GM23248 (cell line): ENCODE measurements around the gene KBTBD13. TPM values are rescaled to one million over a fixed set of nuclear protein-coding genes. Genes with fewer than 3 reads are reported as not detected.

Source experiments
- DNase-seq: peaks from one replicate; pipeline ENCODE4 v3.0.0-alpha.2; 2015
- H2AFZ ChIP-seq: fragments of 200-600 bp; sonication (generic); 2 replicates; pipeline ENCODE4 v1.6.1; 2016; ENCODE audit warnings: antibody characterized with exemption
- H3F3A ChIP-seq: fragments of 200-600 bp; sonication (generic); 2 replicates; pipeline ENCODE4 v1.6.1; 2016; ENCODE audit warnings: mild to moderate bottlenecking, antibody characterized with exemption, mixed run types; ENCODE audit not compliant: insufficient read depth
- H3K27ac ChIP-seq: fragments of 200-600 bp; sonication (generic); 2 replicates; pipeline ENCODE4 v1.5.1; 2016; ENCODE audit warnings: mild to moderate bottlenecking
- H3K27me3 ChIP-seq: fragments of 200-600 bp; sonication (generic); replicated peaks from 2 replicates; pipeline ENCODE4 v1.6.1; 2016; ENCODE audit warnings: mild to moderate bottlenecking; ENCODE audit not compliant: insufficient read depth
- H3K36me3 ChIP-seq: fragments of 200-600 bp; sonication (generic); 2 replicates; pipeline ENCODE4 v1.6.1; 2016; ENCODE audit warnings: low read depth, mild to moderate bottlenecking
- H3K4me1 ChIP-seq: fragments of 200-600 bp; sonication (generic); 2 replicates; pipeline ENCODE4 v1.6.1; 2016; ENCODE audit warnings: mild to moderate bottlenecking; ENCODE audit not compliant: insufficient read depth
- H3K4me2 ChIP-seq: fragments of 200-600 bp; sonication (generic); one replicate; pipeline ENCODE4 v1.6.1; 2016; ENCODE audit warnings: mild to moderate bottlenecking; ENCODE audit not compliant: unreplicated experiment
- H3K4me3 ChIP-seq: fragments of 200-600 bp; sonication (generic); 2 replicates; pipeline ENCODE4 v1.5.1; 2016; ENCODE audit warnings: mild to moderate bottlenecking
- H3K79me2 ChIP-seq: fragments of 200-600 bp; sonication (generic); 2 replicates; pipeline ENCODE4 v1.6.1; 2016; ENCODE audit warnings: mild to moderate bottlenecking; ENCODE audit not compliant: insufficient read depth
- H3K9ac ChIP-seq: fragments of 200-600 bp; sonication (generic); 2 replicates; pipeline ENCODE4 v1.6.1; 2016; ENCODE audit warnings: mild to moderate bottlenecking
- H3K9me2 ChIP-seq: fragments of 200-600 bp; sonication (generic); 2 replicates; pipeline ENCODE4 v1.6.1; 2016; ENCODE audit warnings: mixed run types, mild to moderate bottlenecking, moderate library complexity; ENCODE audit not compliant: insufficient read depth
- H3K9me3 ChIP-seq: fragments of 200-600 bp; sonication (generic); one replicate; pipeline ENCODE4 v1.6.1; 2017; ENCODE audit warnings: low read depth
- H4K20me1 ChIP-seq: fragments of 200-600 bp; sonication (generic); 2 replicates; pipeline ENCODE4 v1.6.0; 2016; ENCODE audit not compliant: insufficient read depth
- EZH2 ChIP-seq: fragments of 200-600 bp; sonication (generic); IDR thresholded peaks from 2 replicates; pipeline ENCODE4 v1.6.1; 2018; ENCODE audit warnings: antibody characterized with exemption, mild to moderate bottlenecking; ENCODE audit not compliant: insufficient read depth, poor library complexity, severe bottlenecking
- EZH2phosphoT487 ChIP-seq: fragments of 200-600 bp; sonication (generic); IDR thresholded peaks from 2 replicates; pipeline ENCODE4 v1.6.1; 2018; ENCODE audit warnings: antibody characterized with exemption, moderate library complexity, mild to moderate bottlenecking, low read depth; ENCODE audit not compliant: insufficient read depth
- WGBS, 2 experiments: methylation state at CpG; one replicate each; pipeline ENCODE4 v1.1.6; 2015 to 2017; ENCODE audit warnings: low lambda C conversion rate in 2 of 2, low coverage in 1 of 2; ENCODE audit errors: missing lambda C conversion rate in 2 of 2; 5-methylcytosine and 5-hydroxymethylcytosine counted together
- in situ Hi-C: fragments of 300-500 bp; cut with MboI; formaldehyde crosslinking; loops from 2 replicates; pipeline ENCODE4 v1.15.0; 2020
- polyA plus RNA-seq: library from polyadenylated mRNA; unstranded; fragments of >200 nt; fragmentation: Nextera tagmentation; extraction: Ambion mirVana; gene quantifications from 2 replicates; pipeline ENCODE4 v1.2.1, GENCODE V29; 2016
- total RNA-seq: library from RNA; depleted of rRNA; stranded (reverse); fragments of >200 nt; shearing (Covaris generic); gene quantifications from 2 replicates; pipeline ENCODE4 v1.2.3, GENCODE V29; 2014

The KBTBD13 gene
- total and polyA plus RNA-seq, 2 experiments from 2014 or later, result not detected

- Histone ChIP-seq H4K20me1 (0 out of 2 replicates have a peak, but pooled peaks cover 3% of the 10 kb centered on the region), H3K4me1 (peaks cover 15% of the 10 kb centered on the region), H3K4me2 (peak within 1 kb of the TSS; percentile 100), H3F3A (no peaks in the 10 kb centered on the region), H2AFZ (peak within 1 kb of the TSS; percentile 87), H3K36me3 (peaks cover 6% of the 10 kb centered on the region; the same call in 1 of the 2 replicates), H3K9me2 (no peaks in the 10 kb centered on the region), H3K9me3 (no peaks in the 10 kb centered on the region), H3K4me3 (peak within 1 kb of the TSS; percentile 93), H3K79me2 (peaks cover 21% of the 10 kb centered on the region), H3K27ac (peak within 1 kb of the TSS; percentile 15), H3K27me3 (no peaks in the 10 kb centered on the region), H3K9ac (peak within 1 kb of the TSS; percentile 87)
- no peak for TF ChIP-seq EZH2phosphoT487
- DNase-seq, result peak; percentile 92
- WGBS, 2 experiments, result 0 to 1% methylated on average over 39 to 73 of the region's 73 CpGs
- in situ Hi-C loops, result no loop called here
These were observed 47.4 kb upstream of the KBTBD13 start, which contains the start of gene MTFMT for GRCh38 chr15:65028921-65029735. TSS of gene MTFMT (minus strand) at chr15:65029639. CDS start at chr15:65029613, 26 bp downstream.

GRCh38 chr15:65029736-65030208, 46.8 kb upstream of the KBTBD13 start:
- H3K4me3 ChIP-seq, result peak overlapping the region; percentile 93
- H3K9me3 ChIP-seq, result no peaks in the 10 kb centered on the region
- peaks cover 15% of the 10 kb centered on the region for H3K4me1 ChIP-seq
- H3K9me2 ChIP-seq, result no peaks in the 10 kb centered on the region
- in situ Hi-C loops, result no loop called here
- H3K4me2 ChIP-seq, result peak overlapping the region; percentile 100
- H3K27me3 ChIP-seq, result no peaks in the 10 kb centered on the region
- H4K20me1 ChIP-seq, result 0 out of 2 replicates have a peak, but pooled peaks cover 3% of the 10 kb centered on the region
- DNase-seq, result no peak
- H3K27ac ChIP-seq, result no peak overlapping the region
- H3K79me2 ChIP-seq, result peaks cover 21% of the 10 kb centered on the region
- peaks cover 2% of the 10 kb centered on the region; the same call in 1 of the 2 replicates for H3K36me3 ChIP-seq
- no peak overlapping the region; the same call in 1 of the 2 replicates for H3K9ac ChIP-seq
- H2AFZ ChIP-seq, result 0 out of 2 replicates have a peak overlapping the region, but pooled peaks have one; percentile 7
- 59 to 64% methylated on average over 12 of the region's 12 CpGs for WGBS, 2 experiments
- no peaks in the 10 kb centered on the region for H3F3A ChIP-seq
- TF ChIP-seq EZH2, result no peak
- TF ChIP-seq EZH2phosphoT487, result no peak

DNA sequence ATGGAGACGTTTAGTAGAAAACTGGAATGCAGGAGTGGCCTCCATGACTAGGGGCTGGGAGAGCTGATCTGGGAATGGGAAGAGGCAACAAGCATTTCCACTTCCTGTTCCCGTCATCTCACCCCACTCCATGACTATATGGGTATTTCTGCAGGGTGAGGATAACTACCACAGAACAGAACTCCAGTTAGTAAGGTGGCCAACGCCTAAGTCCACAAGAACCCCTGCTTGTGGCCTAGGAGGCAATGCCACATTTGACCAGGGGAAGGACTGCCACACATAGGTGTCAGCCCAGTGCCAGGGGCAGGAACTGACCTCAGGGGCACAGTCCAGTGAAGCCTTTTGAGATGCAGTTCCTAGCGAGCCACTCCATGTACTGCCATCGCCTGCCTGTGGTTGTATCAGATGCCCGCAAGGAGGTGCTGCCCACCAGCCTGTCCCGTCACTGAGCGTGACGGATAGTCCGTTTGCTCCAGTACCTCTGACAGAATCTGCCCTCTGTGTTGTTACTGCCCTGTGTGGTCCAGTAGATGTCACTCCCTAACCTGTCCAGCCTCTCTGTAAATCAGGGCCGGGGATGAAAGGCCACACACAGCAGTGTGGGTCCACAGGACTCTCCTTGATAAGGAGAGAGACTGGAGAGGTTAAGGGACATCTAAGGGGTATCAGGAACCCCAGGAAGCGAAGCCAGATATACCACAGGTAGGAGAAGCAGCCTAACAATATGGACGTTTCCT, 43.6 kb upstream of the KBTBD13 start:
- in situ Hi-C loops, result no loop called here
- WGBS, 2 experiments, result 24 to 26% methylated on average over 13 of the region's 13 CpGs
- DNase-seq, result peak; percentile 87

GRCh38 chr15:65033659-65034269, 42.8 kb upstream of the KBTBD13 start:
- peak overlapping the region; percentile 23 for H3K4me2 ChIP-seq
- TF ChIP-seq EZH2phosphoT487, result no peak
- no peak for TF ChIP-seq EZH2
- peaks cover 5% of the 10 kb centered on the region for H3K79me2 ChIP-seq
- in situ Hi-C loops, result no loop called here
- H3K36me3 ChIP-seq, result no peaks in the 10 kb centered on the region
- WGBS, 2 experiments, result 4% methylated on average over 4 of the region's 4 CpGs
- H3K27me3 ChIP-seq, result no peaks in the 10 kb centered on the region
- no peaks in the 10 kb centered on the region for H4K20me1 ChIP-seq
- H3F3A ChIP-seq, result no peaks in the 10 kb centered on the region
- DNase-seq, result peak; percentile 79
- no peak overlapping the region for H3K4me3 ChIP-seq
- H3K4me1 ChIP-seq, result no peaks in the 10 kb centered on the region
- no peak overlapping the region for H3K9ac ChIP-seq
- no peaks in the 10 kb centered on the region for H3K9me2 ChIP-seq
- no peaks in the 10 kb centered on the region for H3K9me3 ChIP-seq
- H2AFZ ChIP-seq, result peak overlapping the region; percentile 65
- no peak overlapping the region for H3K27ac ChIP-seq

More for the DNA sequence above, 43.6 kb upstream of the KBTBD13 start:
- Histone ChIP-seq H3K27ac (no peak overlapping the region), H4K20me1 (no peaks in the 10 kb centered on the region), H3K79me2 (peaks cover 13% of the 10 kb centered on the region), H3F3A (no peaks in the 10 kb centered on the region), H3K9me2 (no peaks in the 10 kb centered on the region), H3K9ac (no peak overlapping the region), H3K4me2 (peak overlapping the region; percentile 23), H3K36me3 (no peaks in the 10 kb centered on the region), H3K27me3 (no peaks in the 10 kb centered on the region), H3K9me3 (no peaks in the 10 kb centered on the region), H2AFZ (peak overlapping the region; percentile 65), H3K4me1 (peaks cover 5% of the 10 kb centered on the region), H3K4me3 (no peak overlapping the region)
- TF ChIP-seq EZH2phosphoT487 (no peak), EZH2 (no peak)
